ENCODE results near the gene PAF1. TPM values are rescaled to one million over a fixed set of nuclear protein-coding genes. Genes with fewer than 3 reads are reported as not detected.

The PAF1 gene
- total RNA-seq, 2 experiments from 2014 or later, result 33.1 to 45.9 TPM

DNA sequence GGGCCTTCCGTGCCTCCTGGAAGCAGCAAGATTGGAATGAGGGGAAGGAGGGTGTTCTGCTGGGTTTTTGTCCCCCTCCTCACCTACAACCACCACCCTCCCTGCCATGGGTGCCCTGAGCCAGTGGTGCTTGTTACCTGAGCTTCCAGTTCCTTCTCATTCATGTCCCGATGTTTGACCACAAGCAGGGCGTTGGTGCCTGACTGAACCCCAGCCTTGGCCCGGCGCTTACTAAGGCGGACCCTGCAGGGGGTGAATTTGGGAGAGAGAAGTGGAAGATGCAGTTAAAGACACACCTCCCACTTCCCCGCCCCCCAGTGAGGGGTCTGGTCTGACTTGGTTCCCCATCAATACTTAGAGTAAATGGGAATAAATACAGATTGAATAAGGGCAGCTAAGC lies 4.3 kb downstream of the PAF1 start:
- Histone ChIP-seq H3K27ac (ENCODE audit: low read depth, low read length, poor library complexity, severe bottlenecking) (no peak overlapping the region), H4K20me1 (ENCODE audit: insufficient read depth, low read length) (0 out of 2 replicates have a peak, but pooled peaks cover 3% of the 10 kb centered on the region), H3K4me1 (ENCODE audit: insufficient read depth, low read length, poor library complexity, severe bottlenecking) (peaks cover 10% of the 10 kb centered on the region), H3K36me3 (ENCODE audit: insufficient read depth, low read length) (peaks cover 71% of the 10 kb centered on the region), H3K4me3 (ENCODE audit: low read depth, low read length, poor library complexity, severe bottlenecking) (no peak overlapping the region), H2AFZ (ENCODE audit: low read length) (no peak overlapping the region), H3K9me3 (ENCODE audit: low read length) (no peaks in the 10 kb centered on the region), H3K9me2 (ENCODE audit: insufficient read depth, low read length) (no peaks in the 10 kb centered on the region), H3K79me2 (ENCODE audit: insufficient read depth, low read depth, low read length) (peaks cover 13% of the 10 kb centered on the region; the same call in 1 of the 2 replicates), H3K4me2 (ENCODE audit: low read length) (no peak overlapping the region)
- CTCF ChIA-PET (ENCODE audit: unreplicated experiment), result no interaction called here
- intact Hi-C loops (cut with micrococcal nuclease; ENCODE audit: unreplicated experiment), result no loop called here
- TF ChIP-seq, protein P1, sequence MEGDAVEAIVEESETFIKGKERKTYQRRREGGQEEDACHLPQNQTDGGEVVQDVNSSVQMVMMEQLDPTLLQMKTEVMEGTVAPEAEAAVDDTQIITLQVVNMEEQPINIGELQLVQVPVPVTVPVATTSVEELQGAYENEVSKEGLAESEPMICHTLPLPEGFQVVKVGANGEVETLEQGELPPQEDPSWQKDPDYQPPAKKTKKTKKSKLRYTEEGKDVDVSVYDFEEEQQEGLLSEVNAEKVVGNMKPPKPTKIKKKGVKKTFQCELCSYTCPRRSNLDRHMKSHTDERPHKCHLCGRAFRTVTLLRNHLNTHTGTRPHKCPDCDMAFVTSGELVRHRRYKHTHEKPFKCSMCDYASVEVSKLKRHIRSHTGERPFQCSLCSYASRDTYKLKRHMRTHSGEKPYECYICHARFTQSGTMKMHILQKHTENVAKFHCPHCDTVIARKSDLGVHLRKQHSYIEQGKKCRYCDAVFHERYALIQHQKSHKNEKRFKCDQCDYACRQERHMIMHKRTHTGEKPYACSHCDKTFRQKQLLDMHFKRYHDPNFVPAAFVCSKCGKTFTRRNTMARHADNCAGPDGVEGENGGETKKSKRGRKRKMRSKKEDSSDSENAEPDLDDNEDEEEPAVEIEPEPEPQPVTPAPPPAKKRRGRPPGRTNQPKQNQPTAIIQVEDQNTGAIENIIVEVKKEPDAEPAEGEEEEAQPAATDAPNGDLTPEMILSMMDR (conservative IDR thresholded peaks at IDR 0.05; ENCODE audit: low read length), result no peak
- no peak for TF ChIP-seq EZH2phosphoT487 (IDR thresholded peaks at IDR 0.05; ENCODE audit: borderline replicate concordance, low read depth, low read length)
- DNase-seq (ENCODE audit: low spot score), result no peak
- POLR2A ChIA-PET, result interaction anchor here (0.6 kb wide), 1 partner anchor 1383 kb away, joined by 3 read pairs; no protein-coding TSS in a partner anchor
- BruUV-seq (replicated peaks), result no TSS peak

DNA sequence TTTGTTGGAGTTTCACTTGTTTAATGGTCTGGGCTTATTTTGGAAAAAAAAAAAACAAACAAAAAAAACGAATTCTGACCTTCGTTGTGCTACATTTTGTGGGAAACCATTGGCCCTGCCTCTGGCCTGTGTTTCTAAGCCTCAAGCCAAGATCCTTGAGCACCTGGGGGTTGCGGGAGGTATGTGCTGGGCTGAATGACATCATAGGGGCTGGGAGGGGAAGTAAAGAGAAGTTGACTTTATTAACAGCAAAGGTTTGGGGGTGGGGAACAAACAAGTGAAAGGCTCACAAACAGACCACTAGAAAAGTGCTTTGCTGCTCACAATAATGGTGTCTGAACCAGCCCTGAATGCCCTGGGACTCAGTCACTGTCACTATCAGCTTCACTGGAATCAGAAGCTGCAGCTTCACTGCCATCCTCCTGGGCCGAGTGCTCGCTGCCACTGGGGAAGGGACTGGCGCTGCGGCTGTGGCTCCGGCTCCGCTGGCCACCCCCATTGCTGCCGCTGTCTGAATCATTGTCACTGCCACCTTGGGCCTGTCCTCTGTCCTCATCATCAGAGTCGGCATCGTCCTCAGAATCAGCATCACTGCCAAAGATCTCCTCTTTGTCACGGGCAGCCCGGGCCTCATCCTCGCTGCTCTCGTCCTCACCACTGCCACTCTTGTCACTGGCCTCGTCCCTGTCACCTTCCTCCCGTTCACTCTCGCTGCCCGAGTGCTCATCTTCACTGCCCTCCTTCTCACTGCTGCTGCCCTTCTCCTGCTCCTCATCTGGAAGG lies 5.1 kb downstream of the PAF1 start:
- POLR2A ChIA-PET, result no interaction called here
- peaks cover 10% of the 10 kb centered on the region for H3K4me1 ChIP-seq (ENCODE audit: insufficient read depth, low read length, poor library complexity, severe bottlenecking)
- no peak overlapping the region for H3K27ac ChIP-seq (ENCODE audit: low read depth, low read length, poor library complexity, severe bottlenecking)
- H3K4me3 ChIP-seq (ENCODE audit: low read depth, low read length, poor library complexity, severe bottlenecking), result no peak overlapping the region
- no peak for TF ChIP-seq EZH2phosphoT487 (IDR thresholded peaks at IDR 0.05; ENCODE audit: borderline replicate concordance, low read depth, low read length)
- TF ChIP-seq, protein P1 (conservative IDR thresholded peaks at IDR 0.05; ENCODE audit: low read length), result no peak
- H3K9me3 ChIP-seq (ENCODE audit: low read length), result no peaks in the 10 kb centered on the region
- 0 out of 2 replicates have a peak, but pooled peaks cover 3% of the 10 kb centered on the region for H4K20me1 ChIP-seq (ENCODE audit: insufficient read depth, low read length)
- no peaks in the 10 kb centered on the region for H3K9me2 ChIP-seq (ENCODE audit: insufficient read depth, low read length)
- intact Hi-C loops (cut with micrococcal nuclease; ENCODE audit: unreplicated experiment), result no loop called here
- CTCF ChIA-PET (ENCODE audit: unreplicated experiment), result no interaction called here
- H3K36me3 ChIP-seq (ENCODE audit: insufficient read depth, low read length), result peaks cover 78% of the 10 kb centered on the region
- TSS peak; percentile 86 for BruUV-seq (replicated peaks)
- H3K79me2 ChIP-seq (ENCODE audit: insufficient read depth, low read depth, low read length), result peaks cover 11% of the 10 kb centered on the region; the same call in 1 of the 2 replicates
- H3K4me2 ChIP-seq (ENCODE audit: low read length), result no peak overlapping the region
- no peak for DNase-seq (ENCODE audit: low spot score)
- no peak overlapping the region for H2AFZ ChIP-seq (ENCODE audit: low read length)

All from OCI-LY7 (cell line).